T-cell (primary cell): ENCODE measurements around the gene RCN2. TPM values are rescaled to one million over a fixed set of nuclear protein-coding genes. Genes with fewer than 3 reads are reported as not detected.
"Not testable (repeated sequence)": the region's sequence is repeated elsewhere in the genome, so short reads cannot be mapped to it uniquely, and the experiment has no call there.

Experiments
- ATAC-seq, 4 experiments: fragments of 200-7000 bp in 3 of 4; fragments of 150-1000 bp in 1 of 4; cut with Tn5 transposase; replicated peaks in 1 of 4; 1 replicate in 3 of 4; 2 replicates in 1 of 4; pipeline ENCODE4 v1.10.0; 2021; ENCODE audit warnings: moderate library complexity in 3 of 4, mild to moderate bottlenecking in 2 of 4, moderate number of reproducible peaks in 1 of 4
- CTCF ChIA-PET, 2 donors: fragments of 300-600 bp; sonication (Branson Sonifier 250); formaldehyde crosslinking; loops; one replicate each; lab custom pipeline; 2022; ENCODE audit warnings: antibody characterized with exemption in 2 of 2; lab: Charles Lee
- POLR2A ChIA-PET, 2 donors: fragments of 300-600 bp; sonication (Branson Sonifier 250); formaldehyde crosslinking; loops; one replicate each; lab custom pipeline; 2022; ENCODE audit warnings: antibody characterized with exemption in 2 of 2; lab: Charles Lee
- DNase-seq, 35 experiments: peaks; one replicate each; pipeline versions ENCODE4 v3.0.0 to v3.0.0-alpha.2; 2013 to 2023
- H3K27ac ChIP-seq: one replicate; pipeline ENCODE4 v1.5.1; 2013; ENCODE audit warnings: low read length
- H3K27me3 ChIP-seq, 2 experiments: replicated peaks in 1 of 2; 1 replicate in 1 of 2; 2 replicates in 1 of 2; pipeline versions ENCODE4 v1.6.1 to v1.7.0; 2013; ENCODE audit warnings: low read length in 1 of 2, mixed read lengths in 1 of 2; ENCODE audit not compliant: control insufficient read depth in 2 of 2, insufficient read depth in 2 of 2; ENCODE audit errors: extremely low read depth in 1 of 2
- H3K36me3 ChIP-seq, 2 donors: 1 replicate in 1 of 2; 2 replicates in 1 of 2; pipeline versions ENCODE4 v1.6.1 to v1.7.0; 2013; ENCODE audit warnings: low read length in 1 of 2; ENCODE audit not compliant: control insufficient read depth in 2 of 2, insufficient read depth in 1 of 2; ENCODE audit errors: extremely low read depth in 1 of 2
- H3K4me1 ChIP-seq, 2 experiments: 1 replicate in 1 of 2; 2 replicates in 1 of 2; pipeline versions ENCODE4 v1.6.1 to v1.7.0; 2013; ENCODE audit warnings: low read length in 2 of 2, mixed read lengths in 1 of 2; ENCODE audit not compliant: insufficient read depth in 2 of 2, control insufficient read depth in 1 of 2; ENCODE audit errors: extremely low read depth in 1 of 2
- H3K4me3 ChIP-seq, 2 donors: 1 replicate in 1 of 2; 2 replicates in 1 of 2; pipeline versions ENCODE4 v1.5.1 to v1.7.0; 2013; ENCODE audit warnings: mild to moderate bottlenecking in 2 of 2, low read length in 1 of 2, moderate library complexity in 1 of 2; ENCODE audit not compliant: control insufficient read depth in 1 of 2; ENCODE audit errors: extremely low read depth in 1 of 2
- H3K9me3 ChIP-seq: 2 replicates; pipeline ENCODE4 v1.7.0; 2013
- H3K27ac Mint-ChIP-seq, 2 donors: one replicate each; pipeline ENCODE4 v1.8.0; 2020 to 2021; ENCODE audit warnings: mild to moderate bottlenecking in 2 of 2, mixed read lengths in 2 of 2
- H3K27me3 Mint-ChIP-seq, 2 donors: one replicate each; pipeline ENCODE4 v1.8.0; 2021 to 2022; ENCODE audit warnings: mixed read lengths in 2 of 2
- H3K36me3 Mint-ChIP-seq: one replicate; pipeline ENCODE4 v1.8.0; 2021; ENCODE audit warnings: mixed read lengths
- H3K4me1 Mint-ChIP-seq, 3 donors: one replicate each; pipeline ENCODE4 v1.8.0; 2020 to 2022; ENCODE audit warnings: mixed read lengths in 3 of 3, mild to moderate bottlenecking in 1 of 3
- H3K4me3 Mint-ChIP-seq, 3 donors: one replicate each; pipeline ENCODE4 v1.8.0; 2020 to 2022; ENCODE audit warnings: mild to moderate bottlenecking in 3 of 3, mixed read lengths in 3 of 3, moderate library complexity in 3 of 3
- H3K9me3 Mint-ChIP-seq, 3 donors: one replicate each; pipeline ENCODE4 v1.8.0; 2020 to 2022; ENCODE audit warnings: mixed read lengths in 3 of 3
- WGBS: methylation state at CpG from one replicate; pipeline ENCODE4 v1.1.5; 2013; ENCODE audit warnings: missing lambda C conversion rate; ENCODE audit not compliant: insufficient coverage; 5-methylcytosine and 5-hydroxymethylcytosine counted together
- total RNA-seq, 35 experiments: library from RNA in 6 of 35; stranded (reverse) in 6 of 35; fragments of 120-200 nt in 1 of 35; gene quantifications; one replicate each; pipeline versions ENCODE4 v1.2.1 to v1.2.4 and lab custom pipeline; 2013 to 2026

Gene RCN2
- total RNA-seq, 5 donors from 2014 or later (not counting 1 experiment from before 2014, with no cell fraction given): 20.5 to 26.7 (median 23.7) TPM

DNA sequence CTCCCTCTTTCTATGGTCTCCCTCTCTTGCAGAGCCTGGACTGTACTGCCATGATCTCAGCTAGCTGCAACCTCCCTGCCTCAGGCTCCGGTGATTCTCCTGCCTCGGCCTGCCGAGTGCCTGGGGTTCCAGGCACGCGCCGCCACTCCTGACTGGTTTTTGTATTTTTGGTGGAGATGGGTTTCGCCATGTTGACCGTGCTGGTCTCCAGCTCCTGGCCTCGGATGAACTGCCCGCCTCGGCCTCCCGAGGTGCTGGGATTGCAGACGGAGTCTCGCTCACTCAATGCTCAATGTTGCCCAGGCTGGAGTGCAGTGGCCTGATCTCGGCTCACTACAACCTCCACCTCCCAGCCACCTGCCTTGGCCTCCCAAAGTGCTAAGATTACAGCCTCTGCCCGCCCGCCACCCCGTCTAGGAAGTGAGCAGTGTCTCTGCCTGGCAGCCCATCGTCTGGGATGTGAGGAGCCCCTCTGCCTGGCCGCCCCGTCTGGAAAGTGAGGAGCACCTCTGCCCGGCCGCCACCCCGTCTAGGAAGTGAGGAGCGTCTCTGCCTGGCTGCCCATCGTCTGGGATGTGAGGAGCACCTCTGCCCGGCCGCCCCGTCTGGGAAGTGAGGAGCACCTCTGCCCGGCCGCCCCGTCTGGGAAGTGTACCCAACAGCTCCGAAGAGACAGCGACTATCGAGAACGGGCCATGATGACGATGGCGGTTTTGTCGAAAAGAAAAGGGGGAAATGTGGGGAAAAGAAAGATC is 32.2 kb upstream of the RCN2 start:
- H3K4me1 ChIP-seq, H3K27me3 Mint-ChIP-seq, H3K27me3 ChIP-seq, CTCF ChIA-PET, H3K4me3 Mint-ChIP-seq, POLR2A ChIA-PET, H3K36me3 ChIP-seq, H3K27ac ChIP-seq, H3K9me3 ChIP-seq, H3K4me3 ChIP-seq, H3K9me3 Mint-ChIP-seq, H3K27ac Mint-ChIP-seq, DNase-seq, ATAC-seq: not testable (repeated sequence)
- peaks cover 26% of the 10 kb centered on the region for H3K36me3 Mint-ChIP-seq
- H3K4me1 Mint-ChIP-seq: peaks cover 31 to 38% (median 33%) of the 10 kb centered on the region in 3 donors
- 95% methylated on average over 14 of the region's 39 CpGs for WGBS

GRCh38 chr15:76899931-76900310 is 31.6 kb upstream of the RCN2 start:
- H3K4me3 ChIP-seq, H3K27me3 ChIP-seq, CTCF ChIA-PET, H3K9me3 Mint-ChIP-seq, H3K27ac ChIP-seq, H3K36me3 ChIP-seq, POLR2A ChIA-PET, DNase-seq, H3K27me3 Mint-ChIP-seq, H3K9me3 ChIP-seq, H3K27ac Mint-ChIP-seq, H3K4me3 Mint-ChIP-seq, ATAC-seq: not testable (repeated sequence)
- H3K4me1 Mint-ChIP-seq: peaks cover 31 to 37% (median 35%) of the 10 kb centered on the region in 3 donors
- peaks cover 21% of the 10 kb centered on the region for H3K36me3 Mint-ChIP-seq
- peaks cover 7 to 12% of the 10 kb centered on the region in 2 experiments for H3K4me1 ChIP-seq
- no CpG with 5 or more reads among the region's 6 CpGs for WGBS

DNA sequence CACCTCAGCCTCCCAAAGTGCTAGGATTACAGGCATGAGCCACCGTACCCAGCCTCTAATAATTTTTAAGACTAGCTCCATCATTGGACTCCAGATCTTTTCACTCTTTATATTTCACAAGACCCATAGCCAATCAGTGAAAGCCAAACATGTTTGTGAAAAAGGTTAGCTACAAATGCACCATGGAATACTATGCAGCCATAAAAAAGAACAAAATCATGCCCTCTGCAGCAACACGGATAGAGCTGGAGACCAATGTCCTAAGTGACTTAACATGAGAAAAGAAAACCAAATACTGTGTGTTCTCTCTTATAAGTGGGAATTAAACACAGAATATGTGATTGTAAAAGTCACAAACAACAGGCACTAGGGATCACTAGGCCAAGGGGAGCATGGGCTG is 29.6 kb upstream of the RCN2 start:
- WGBS: no CpG with 5 or more reads among the region's 2 CpGs
- H3K27me3 ChIP-seq: no peaks in the 10 kb centered on the region
- DNase-seq (no peak), ATAC-seq (no peak)
- no peaks in the 10 kb centered on the region for H3K27me3 Mint-ChIP-seq
- H3K36me3 ChIP-seq: no peaks in the 10 kb centered on the region
- CTCF ChIA-PET: interaction anchor here in 1 of 2 donors (0.7 kb wide), 1 partner anchor 29 kb away, joined by 3 read pairs; no protein-coding TSS in a partner anchor
- POLR2A ChIA-PET: interaction anchor here in 1 of 2 donors (0.6 kb wide), 1 partner anchor 97 kb away, joined by 3 read pairs; no protein-coding TSS in a partner anchor
- H3K27ac Mint-ChIP-seq: peak overlapping the region in 1 of 2 donors; percentile 23
- peaks cover 15 to 18% of the 10 kb centered on the region in 2 experiments for H3K4me1 ChIP-seq
- H3K4me3 Mint-ChIP-seq: no peak overlapping the region
- H3K27ac ChIP-seq: no peak overlapping the region
- peaks cover 15% of the 10 kb centered on the region for H3K36me3 Mint-ChIP-seq
- no peaks in the 10 kb centered on the region for H3K9me3 ChIP-seq
- H3K4me1 Mint-ChIP-seq: peaks cover 37 to 43% (median 37%) of the 10 kb centered on the region in 3 donors
- no peaks in the 10 kb centered on the region for H3K9me3 Mint-ChIP-seq
- H3K4me3 ChIP-seq: no peak overlapping the region

DNA sequence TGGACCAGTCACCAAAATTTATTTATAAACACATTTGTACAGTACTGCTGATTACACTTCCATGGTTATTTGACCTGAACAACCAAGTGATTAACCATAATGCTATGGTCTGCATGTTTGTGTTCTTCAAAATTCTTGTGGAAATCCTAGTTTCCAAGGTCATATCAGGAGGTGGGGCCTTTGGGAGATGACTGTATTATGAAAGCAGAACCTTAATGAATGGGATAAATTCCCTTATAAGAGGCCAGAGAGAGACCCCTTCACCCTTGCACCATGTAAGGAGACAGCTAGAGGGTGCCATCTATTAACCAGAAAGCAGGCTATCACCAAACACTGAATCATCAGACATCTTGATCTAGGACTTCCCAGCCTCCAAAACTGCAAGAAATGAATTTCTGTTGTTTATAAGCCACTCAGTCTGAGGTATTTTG is 28.3 kb upstream of the RCN2 start:
- no peaks in the 10 kb centered on the region for H3K9me3 Mint-ChIP-seq
- peak overlapping the region; percentile 88 to 96 for H3K27ac Mint-ChIP-seq
- H3K27ac ChIP-seq: peak overlapping the region; percentile 77
- peaks cover 15% of the 10 kb centered on the region for H3K36me3 Mint-ChIP-seq
- no peaks in the 10 kb centered on the region for H3K36me3 ChIP-seq
- no peaks in the 10 kb centered on the region for H3K27me3 Mint-ChIP-seq
- DNase-seq: peak in 5 of 35 experiments; percentile 3 to 59 (median 8)
- no peaks in the 10 kb centered on the region for H3K9me3 ChIP-seq
- no peaks in the 10 kb centered on the region for H3K27me3 ChIP-seq
- peaks cover 36 to 43% (median 37%) of the 10 kb centered on the region in 3 donors for H3K4me1 Mint-ChIP-seq
- H3K4me3 ChIP-seq: no peak overlapping the region
- peak overlapping the region; percentile 90 to 93 (median 91) for H3K4me3 Mint-ChIP-seq
- peaks cover 15 to 18% of the 10 kb centered on the region in 2 experiments for H3K4me1 ChIP-seq
- ATAC-seq: peak in 2 of 4 experiments; percentile 20 to 28
- CTCF ChIA-PET: interaction anchor here in 1 of 2 donors (0.8 kb wide), 1 partner anchor 31 kb away, joined by 3 read pairs; no protein-coding TSS in a partner anchor
- POLR2A ChIA-PET: interaction anchor here in 1 of 2 donors (0.6 kb wide), 1 partner anchor 70 kb away, joined by 3 read pairs; no protein-coding TSS in a partner anchor

DNA sequence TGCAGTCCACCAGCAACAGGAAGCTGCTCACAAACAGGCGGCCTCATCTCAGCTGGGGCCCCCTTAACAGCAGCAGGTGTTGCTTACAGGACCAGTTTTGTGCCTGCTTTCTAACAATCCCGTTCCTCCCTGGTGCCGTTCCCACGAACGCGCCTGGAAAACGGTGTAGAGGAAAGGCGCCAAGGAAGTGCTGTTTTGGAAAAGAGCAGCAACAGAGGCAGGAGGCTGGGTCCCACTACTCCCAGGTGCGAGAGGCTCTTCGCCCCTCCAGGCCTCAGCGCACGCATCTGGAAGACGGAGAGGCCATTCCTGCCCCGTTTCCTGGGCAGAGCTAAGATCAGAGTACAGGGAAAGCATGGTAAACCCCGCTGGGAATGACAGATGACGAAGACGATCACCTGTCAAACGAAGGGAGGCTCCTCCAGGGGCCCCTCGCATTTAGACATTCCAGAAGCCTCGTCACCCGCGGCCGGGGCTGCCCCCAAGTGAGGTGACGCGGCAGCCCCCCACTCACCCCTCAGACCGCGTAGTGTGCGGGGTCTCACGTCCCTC is 27.0 kb upstream of the RCN2 start:
- Mint-ChIP-seq H3K4me3 (peak overlapping the region; percentile 90 to 93 (median 91)), H3K9me3 (no peaks in the 10 kb centered on the region), H3K36me3 (peaks cover 6% of the 10 kb centered on the region), H3K27me3 (no peaks in the 10 kb centered on the region), H3K4me1 (peaks cover 33 to 41% (median 37%) of the 10 kb centered on the region in 3 donors), H3K27ac (peak overlapping the region; percentile 88 to 96)
- Histone ChIP-seq H3K9me3 (no peaks in the 10 kb centered on the region), H3K4me1 (peaks cover 15 to 18% of the 10 kb centered on the region in 2 experiments), H3K4me3 (peak overlapping the region; percentile 93 to 94), H3K27ac (peak overlapping the region; percentile 77), H3K27me3 (no peaks in the 10 kb centered on the region), H3K36me3 (no peaks in the 10 kb centered on the region)
- DNase-seq (peak in 25 of 35 experiments; percentile 1 to 43 (median 13)), ATAC-seq (no peak)
- ChIA-PET CTCF (interaction anchor here in 1 of 2 donors (1.4 kb wide), 1 partner anchor 30 kb away, joined by 3 read pairs; no protein-coding TSS in a partner anchor), POLR2A (interaction anchor here in 1 of 2 donors (0.6 to 1.0 kb wide), 2 partner anchors 26 to 106 kb away, joined by 3 to 5 read pairs; no protein-coding TSS in a partner anchor)
- WGBS: 4% methylated on average over 21 of the region's 29 CpGs
